ENCODE data around the gene DCST2.

Gene DCST2

DNA sequence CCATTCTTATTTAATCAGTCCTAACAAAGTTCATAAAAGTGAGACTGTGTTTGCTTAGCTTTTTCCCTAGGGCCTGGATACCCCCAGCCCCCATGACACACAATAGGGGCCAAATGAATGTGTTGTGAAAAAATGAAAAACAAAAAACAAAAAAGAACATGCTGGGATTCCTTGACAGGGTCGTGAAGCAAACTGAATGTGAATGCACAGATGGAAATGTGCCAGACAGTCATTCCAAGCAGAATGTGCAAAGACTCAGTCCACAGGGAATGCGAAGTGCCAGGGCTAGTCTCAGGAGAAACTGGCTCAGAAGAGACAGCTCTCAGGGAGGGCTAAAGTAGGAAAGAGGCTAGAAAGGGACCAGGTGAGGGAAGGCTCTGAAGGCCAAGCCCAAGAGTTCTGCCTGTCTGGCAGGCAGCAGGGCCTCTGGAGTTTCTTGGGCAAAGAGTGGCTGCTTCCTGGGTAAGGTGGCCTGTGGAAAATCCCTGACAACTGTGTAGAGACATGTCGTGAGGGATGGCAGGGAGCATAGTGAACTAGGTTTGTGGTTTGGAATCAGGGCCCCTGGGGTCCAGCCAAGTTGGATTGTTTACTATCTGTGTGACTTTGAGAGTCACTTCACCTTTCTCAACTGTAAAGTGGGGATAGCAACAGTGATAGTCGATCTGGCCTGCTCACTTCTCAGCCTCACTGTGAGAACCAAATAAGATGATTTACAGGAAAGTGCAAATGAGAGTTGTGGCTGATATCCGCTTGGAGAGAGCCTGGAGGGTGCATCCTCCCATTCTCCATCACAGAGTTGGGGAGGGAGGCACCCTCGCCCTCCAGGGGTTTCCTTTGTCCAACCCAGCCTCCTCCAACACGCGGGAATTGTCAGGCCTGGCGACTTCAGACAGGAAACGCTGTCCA is 16.3 kb upstream of the DCST2 start:
- no peak for DNase-seq (ENCODE audit: low read depth)

DNA sequence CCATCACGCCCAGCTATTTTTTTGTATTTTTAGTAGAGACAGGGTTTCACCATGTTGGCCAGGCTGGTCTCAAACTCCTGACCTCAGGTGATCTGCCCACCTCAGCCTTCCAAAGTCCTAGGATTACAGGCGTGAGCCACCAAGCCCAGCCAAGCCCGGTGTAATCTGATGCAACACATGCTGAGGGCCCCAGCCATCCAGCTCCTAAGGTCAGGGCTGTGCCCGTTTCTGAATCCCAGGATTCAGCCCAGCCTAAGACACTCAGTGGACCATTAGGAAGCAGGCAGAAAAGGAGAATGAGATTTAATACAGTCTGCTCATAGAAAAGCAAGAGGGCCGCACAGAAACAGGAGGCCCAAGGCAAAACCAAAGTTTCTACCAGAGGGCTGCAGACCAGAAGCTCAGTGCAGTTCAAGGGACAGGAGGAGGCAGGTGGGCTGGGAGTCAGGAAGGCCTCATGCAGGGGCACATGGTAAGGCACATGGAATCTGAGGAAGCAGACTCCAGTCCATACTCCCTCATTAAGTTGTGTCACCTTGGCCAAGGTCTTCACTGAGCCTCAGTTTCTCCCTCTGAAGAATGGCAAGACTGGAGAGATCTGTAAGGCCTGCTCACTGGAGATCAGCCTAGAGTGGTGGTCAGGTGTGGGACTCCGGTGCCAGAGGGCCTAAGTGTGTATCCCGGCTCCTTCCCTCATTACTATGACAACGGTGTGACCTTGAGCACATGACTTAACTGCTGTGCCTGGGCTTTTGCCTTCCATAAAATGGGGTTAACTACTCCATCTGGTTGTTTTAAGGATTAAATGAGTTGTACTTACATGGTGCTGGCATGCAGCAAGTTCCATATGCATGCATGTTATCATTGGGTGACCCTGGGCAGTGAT is 15.1 kb upstream of the DCST2 start:
- no peak for DNase-seq (ENCODE audit: low read depth)

DNA sequence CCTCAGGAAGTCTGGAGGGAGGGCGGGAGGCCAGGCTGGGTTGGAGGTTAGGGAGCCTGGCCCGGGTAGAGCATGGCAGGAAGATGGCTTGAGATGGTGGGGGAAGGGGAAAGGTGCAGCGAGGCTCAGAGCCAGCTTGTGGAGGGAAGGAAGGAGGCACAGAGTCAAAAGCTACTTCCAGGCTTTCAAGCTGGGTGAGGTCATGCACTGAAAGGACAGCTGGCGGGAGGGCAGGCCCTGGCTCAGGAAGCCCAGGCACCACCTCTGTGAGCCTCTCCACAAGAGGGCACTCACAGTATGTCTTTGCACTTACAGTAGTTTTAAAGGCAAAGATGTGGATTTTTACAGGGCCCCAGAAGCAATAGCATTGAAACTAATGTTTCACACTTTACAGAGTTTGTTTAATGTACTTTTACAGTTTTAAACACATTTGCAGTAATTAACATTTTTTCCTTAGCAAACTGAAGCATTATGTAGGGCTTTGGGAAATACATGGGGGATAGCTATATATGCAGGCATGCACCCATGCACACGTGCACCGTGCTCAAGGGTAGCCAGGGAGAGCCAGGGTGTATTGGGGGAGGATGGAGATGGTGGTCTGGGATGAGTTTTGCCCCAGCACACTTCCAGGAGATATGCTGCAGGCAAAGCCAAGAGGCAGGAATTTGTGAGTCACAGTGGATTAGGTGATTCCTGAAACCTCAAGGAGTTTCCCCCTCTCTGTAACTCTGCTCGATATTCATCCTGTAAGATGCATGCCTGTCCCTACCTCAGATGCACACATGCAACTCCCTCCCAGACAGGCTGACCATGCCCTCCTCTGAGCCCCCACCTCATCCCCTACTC is 11.5 kb upstream of the DCST2 start:
- no peak for DNase-seq (ENCODE audit: low read depth)

DNA sequence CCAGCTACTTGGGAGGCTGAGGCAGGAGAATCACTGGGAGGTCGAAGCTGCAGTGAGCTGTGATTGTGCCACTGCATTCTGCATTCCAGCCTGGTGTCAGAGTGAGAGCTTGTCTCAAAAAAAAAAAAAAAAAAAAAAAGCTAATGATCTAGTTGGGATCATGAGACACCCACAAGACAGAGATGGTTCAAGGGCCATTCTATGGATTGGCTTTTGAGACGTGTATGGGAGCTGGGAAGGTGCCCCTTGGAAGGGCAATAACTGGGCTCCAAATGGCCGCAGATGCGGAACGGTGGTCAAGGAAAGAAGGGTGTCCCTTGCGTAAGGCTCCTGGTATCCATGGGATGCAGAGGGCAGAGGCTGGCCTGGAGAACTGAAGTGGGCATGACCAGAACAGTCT is 10.8 kb upstream of the DCST2 start:
- no peak for DNase-seq (ENCODE audit: low read depth)

DNA sequence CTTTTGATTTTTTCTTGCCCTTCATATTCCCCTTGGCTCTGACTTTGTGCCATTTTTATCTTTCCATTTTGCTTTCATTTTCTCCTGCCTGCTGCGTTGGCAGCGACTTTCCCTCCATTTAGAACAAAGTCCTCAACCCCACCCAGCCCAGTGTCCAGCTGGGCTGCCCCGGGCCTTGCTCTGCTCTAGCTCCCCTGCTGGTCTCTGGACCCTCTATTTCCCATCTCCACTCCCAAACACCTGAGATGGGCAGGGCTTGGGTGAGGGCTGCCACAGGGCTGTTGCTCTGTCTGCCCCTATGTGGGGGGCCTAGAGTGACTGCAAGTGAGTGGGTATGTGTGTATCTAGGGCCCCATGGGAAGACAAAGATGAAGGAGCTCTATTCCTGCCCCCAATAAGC is 10.2 kb upstream of the DCST2 start:
- DNase-seq (ENCODE audit: low read depth): no peak

DNA sequence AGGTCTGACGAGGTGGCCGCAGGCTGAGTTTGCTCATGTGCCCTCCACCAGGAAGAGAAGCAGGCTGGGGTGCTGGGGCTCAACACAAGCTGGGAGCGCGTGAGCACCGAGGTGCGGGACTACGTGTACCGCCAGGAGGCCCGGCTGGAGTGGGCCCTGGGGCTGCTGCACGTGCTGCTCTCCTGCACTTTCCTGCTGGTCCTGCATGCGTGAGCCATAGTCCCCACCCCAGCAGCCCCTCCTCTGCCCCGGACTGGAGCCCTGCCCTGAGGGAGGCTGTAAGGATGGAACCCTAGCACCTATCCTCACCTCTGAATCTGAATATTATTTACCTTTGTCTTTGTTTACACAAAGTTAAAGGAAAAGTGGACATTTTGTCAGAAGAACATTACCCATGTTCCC is 9.7 kb upstream of the DCST2 start:
- no peak for DNase-seq (ENCODE audit: low read depth)

DNA sequence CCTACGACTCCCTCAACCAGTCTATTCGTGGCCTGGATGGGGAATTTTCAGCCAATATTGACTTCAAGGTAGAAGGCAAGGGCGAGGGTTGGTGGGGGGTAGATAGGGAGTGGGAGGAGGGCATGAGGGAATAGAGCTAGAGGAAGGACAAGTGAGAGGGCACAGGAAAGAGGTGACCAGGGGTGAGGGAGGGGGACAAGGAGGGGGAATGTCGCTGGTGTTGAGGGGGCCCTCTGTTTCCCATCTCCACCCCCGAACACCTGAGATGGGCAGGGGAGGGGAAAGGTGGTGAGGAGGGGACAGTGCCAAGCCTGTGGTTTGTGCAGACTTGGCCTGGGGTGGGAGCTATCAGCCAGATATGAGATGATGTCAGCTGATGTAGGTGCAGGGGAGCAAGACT is 9.2 kb upstream of the DCST2 start:
- no peak for DNase-seq (ENCODE audit: low read depth)

DNA sequence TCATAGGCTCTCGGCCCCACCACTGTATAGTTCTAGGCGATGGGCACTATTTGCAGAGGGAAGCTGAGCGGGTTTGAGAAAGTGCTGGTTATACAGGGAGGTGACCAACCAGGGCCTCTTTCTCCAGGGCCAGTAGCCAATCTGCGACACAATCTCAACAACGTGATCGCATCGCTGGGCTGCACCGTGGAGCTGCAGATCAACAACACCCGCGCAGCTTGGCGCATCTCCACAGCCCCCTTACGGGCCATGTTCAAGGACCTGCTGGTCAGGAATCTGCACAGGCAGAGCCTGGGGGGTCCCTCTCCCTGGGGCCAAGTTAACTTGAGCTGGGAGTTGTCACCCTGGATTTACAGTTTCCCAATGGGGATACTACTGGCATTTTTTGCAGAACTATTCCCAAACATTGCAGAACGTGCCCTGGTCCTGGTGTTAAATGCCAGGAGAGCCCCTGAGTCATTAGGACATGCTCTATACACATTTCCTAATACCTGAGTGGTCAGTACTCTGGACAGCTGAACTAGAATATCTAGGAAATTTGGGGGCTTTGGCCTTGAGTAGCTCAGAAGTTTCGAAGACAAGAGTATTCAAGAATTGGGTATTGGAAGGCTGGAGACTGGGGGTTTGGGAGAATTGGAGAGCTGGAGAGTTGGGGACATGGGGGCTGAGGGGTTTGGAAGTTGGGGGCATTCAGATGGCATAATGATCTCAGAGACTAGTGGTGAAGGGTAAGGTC is 6.9 kb upstream of the DCST2 start:
- no peak for DNase-seq (ENCODE audit: low read depth)

DNA sequence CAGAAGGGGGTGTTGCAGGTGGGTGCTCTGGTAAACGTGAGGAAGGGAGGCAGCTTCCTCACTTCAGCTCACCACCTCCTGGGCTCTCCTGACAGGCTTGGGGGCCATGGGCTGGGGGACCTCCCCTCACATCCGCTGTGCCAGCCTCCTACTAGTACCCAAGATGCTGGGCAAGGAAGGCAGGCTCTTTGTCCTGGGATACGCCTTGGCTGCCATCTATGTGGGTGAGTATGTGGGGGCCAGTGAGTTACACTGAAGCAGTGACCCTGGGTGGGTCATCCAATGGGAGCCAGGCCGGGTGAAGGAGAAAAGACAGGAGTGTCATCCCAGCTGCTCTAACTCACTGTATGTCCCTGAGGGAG is 5.7 kb upstream of the DCST2 start:
- no peak for DNase-seq (ENCODE audit: low read depth)

DNA sequence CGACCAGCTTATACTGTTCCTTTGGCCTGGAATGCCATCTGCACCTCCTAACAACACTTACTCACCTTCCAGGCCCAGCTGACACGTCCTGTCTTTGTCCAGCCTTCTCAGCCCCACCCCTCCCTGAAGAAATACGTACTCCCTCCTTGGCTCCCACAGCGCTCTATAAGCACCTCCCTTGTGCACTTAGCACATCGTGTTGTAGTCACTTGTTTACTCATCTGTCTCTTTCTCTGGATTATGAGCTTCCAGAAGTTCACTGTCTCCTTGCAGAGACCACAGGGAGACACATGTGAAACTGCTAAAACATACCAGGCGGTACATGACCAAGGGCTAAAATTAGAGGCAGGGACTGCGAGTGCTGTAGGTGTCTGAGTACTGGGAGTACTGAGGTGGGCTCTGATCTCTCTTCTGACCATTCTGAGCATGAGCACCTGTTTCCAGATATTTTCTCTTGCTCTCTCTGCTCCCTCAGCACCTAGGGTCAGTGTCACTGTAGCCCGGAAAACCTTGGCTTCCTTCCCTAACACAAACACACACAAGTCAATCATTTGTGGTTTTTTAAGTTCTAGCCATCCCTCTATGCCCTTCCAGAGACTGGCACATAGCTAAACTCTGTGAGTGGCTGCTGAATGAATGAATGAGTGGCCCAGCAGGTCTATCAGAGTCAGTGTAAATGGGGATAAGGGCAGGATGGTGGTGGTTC is 5.2 kb upstream of the DCST2 start:
- DNase-seq (ENCODE audit: low read depth): no peak

DNA sequence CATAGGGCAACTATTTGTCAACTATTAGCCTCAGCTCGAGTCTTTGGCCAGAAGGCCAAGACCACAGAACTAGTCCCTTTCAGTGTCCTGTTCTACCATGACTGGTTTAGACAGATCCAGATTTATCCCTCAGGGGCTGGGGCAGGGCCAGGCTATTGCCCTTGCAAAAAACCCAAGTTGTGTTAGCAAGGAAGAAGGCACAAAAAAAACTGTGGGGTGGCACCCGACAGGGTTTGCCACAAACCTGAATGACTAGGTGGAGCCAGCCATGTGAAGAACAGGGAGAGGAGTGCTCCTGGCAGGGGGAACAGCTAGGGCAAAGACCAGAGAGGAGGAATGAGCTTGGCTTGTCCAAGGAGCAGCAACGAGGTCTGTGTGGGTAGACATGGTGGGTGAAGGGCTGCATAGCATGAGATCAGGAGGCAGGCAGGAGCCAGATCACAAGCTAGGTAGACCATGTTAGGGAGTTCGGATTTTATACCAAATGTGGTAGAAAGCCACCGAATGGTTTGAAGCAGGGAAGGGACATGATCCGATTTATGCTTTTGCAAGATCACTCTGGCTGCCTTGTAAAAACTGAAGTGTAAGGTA is 4.4 kb upstream of the DCST2 start:
- no peak for DNase-seq (ENCODE audit: low read depth)

DNA sequence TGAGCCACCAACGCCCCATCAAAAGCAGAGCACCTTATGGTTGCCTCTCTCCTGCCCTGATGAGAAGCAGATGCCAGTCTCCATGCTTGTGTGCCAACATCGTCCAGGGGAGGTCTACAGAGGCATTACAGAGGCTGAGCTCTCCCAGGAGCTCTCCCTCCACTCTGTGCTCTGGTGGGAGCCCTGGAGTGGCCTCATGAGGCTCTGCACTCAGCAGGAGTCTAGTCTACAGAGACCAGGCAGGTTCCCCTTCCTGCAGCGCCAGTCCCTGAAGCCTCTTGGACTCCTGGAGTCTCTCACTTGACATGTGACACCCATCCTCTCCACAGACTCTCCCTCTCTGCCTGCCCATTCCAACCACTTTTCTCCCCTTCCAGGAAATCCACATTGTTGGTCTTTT is 3.5 kb upstream of the DCST2 start:
- DNase-seq (ENCODE audit: low read depth): no peak

DNA sequence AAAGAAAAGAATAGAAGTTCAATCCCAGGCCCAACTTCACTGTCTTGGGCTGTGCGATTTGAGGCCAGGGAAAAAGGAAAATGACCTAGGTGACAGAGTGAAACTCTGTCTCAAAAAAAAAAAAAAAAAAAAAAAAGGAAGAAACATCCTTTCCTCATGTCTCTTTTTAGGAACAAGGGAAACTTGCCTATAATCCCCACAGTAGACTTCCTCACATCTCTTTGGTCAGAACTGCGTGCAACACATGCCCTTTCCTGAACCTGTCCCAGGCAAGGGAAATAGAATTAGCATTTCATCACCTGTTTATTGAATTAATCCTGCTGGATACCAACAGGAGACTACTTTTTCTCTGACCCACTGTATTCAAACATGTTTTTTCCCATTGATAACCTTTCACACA is 2.4 kb upstream of the DCST2 start:
- no peak for DNase-seq (ENCODE audit: low read depth)

DNA sequence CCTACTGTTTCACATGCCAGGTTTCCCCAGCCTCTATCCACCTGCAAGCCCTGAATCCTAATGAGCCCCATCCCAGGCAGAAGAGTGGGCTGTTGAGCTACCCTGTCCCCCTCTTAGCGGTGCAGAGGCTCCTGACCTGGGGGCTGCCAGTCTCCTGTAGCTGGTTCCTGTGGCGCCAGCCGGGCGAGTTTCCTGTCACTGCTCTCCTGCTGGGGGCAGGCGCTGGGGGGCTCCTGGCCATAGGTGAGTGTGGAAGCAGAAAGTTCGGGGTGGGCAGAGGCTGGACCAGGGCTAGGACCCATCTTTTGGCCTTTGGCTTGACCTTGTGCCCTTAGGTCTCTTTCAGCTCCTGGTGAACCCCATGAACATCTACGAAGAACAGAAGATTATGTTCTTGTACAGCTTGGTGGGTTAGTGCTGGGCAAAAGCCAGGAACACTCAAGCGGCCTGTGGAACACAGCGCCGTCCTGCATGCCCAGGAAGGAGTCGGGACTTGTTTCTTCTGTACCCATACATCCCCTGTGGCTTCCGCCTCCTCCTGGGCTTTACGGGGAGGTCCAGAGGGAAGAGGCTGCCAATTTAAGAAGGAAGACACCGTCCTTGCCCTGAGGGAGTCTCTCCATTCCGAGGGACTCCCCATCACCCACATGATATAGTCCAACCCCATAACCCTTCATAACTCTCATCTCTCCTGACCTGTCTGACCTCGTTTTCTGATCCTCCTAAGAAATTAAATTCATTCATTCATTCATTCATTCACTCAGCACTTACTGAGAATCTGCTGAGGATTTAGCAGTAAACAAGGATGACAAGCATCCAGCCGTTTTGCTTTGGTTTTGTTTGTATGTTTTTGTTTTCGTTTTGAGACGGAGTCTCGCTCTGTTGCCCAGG is 982 bp upstream of the DCST2 start:
- DNase-seq (ENCODE audit: low read depth): no peak

DNA sequence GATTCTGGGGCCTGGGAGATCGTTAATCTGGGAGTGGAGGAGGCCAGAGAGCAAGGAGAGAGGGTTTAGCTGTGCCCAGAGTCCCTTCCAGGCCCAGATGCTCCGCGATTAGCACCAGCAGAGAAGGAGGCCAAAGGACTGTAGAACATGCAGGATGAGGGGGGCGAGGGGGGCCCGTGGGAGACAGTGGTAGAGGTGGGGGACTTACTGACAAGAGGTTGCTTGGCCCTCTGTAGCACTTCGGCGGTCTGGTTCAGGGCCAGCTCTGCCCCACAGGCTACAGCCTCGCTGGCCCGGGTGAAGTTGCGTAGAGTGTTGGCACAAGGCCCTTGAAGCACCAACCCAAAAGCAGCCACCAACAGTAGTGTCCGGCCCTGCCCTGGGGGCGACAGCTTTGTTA is 695 bp downstream of the DCST2 start:
- DNase-seq (ENCODE audit: low read depth): no peak

DNA sequence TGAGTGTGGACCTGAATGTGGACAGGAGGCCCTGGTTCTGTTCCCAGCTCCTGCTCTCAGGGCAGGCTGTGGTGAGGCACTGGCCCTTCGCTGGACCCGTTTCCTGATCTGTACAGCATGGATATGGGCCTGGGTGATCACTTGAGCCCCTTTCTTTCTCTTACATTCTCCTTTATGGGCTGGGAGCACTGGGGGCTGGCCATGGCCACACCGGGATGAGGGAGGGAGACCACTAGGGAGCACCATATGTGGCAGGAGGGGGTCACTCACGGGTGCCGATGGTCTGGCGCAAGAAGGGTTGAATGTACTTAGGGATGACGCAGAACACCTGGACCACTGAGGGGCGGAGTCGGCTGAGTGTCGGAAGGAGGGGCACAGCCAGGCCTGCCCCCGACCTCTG is 2.7 kb downstream of the DCST2 start:
- no peak for DNase-seq (ENCODE audit: low read depth)

DNA sequence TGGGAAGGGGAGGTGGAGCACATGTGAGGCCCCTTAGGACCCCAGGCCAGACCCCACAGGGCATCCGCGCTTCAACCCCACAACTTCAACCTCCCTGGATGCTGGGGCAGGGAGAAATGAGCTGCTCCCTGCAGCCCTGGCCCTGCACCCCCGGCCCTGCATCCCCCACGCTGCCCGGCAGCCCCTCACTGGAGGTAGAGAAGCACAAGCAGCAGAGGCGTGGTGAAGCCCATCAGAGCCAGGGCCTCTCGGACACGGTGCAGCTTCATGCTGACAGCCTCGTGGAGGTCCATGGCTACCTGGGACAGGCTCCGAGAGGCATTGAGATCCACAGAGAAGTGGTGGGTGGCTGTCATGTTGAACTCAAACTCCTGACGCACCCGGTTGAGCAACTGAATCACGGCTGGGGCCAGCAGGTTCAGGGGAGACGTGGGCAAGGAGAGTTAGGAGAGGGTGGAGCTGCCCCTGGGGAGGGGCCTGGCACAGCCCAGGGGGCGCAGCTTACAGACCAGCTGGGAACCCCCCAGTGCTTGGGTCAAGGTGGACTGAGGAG is 3.3 kb downstream of the DCST2 start:
- no peak for DNase-seq (ENCODE audit: low read depth)

DNA sequence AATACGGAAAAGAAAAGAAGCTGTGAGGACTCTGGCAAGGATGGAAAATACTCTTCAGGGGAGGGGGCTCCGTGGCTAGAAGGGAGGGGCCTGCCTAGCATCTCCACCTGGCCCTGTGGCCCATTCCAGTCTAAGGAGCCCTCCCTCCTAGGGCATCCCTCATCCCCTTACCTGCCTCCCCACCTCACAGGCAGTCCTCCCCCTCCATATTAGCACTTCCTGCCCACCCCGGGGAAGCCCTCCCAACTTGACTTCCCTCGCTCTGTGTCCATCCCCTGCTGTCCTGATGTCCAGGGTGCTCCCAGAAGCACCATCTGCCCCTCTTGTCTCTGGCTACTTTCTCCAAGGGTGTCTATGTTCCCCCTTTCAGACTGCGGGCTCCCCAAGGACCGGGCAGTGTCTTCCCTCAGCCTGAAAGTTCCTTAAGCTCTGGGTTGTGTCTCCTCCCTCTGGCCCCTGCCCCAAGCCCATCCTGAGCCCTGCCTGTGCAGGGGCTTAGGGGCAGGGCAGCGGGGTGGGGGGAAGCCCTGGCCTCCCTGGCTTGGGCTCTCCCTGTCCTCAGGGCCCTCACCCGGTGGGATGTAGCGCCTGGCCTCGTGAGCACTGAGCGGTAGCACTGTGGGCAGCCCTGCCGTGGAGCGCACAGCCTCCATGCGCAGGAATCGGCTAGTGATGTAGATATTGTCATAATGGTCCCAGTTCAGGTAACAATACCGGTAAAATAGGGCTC is 3.9 kb downstream of the DCST2 start:
- no peak for DNase-seq (ENCODE audit: low read depth)

DNA sequence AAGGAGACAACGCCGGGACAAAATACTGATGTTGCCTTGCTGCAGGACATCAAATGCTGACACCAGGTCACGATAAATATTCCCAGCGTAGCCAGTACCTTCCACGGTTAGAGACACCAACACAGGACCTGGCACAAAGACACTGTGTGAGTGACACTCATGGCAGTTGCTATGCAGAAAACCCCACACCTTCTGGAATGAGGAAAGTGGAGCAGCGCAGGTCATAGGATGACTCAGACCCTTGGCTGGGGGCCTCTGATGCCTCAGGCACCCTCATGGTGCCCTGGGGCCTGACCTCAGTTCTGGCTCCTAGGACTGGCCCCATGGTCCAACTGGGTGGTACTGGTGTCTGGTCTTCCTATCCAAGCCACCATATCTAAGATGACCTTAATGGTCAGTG is 7.0 kb downstream of the DCST2 start:
- DNase-seq (ENCODE audit: low read depth): no peak
